SU-DHL-6 (cell line): ENCODE data around the gene NGF.

ENCODE experiments used
- H2AFZ ChIP-seq: fragments of 200-600 bp; sonication (generic); 2 replicates; pipeline ENCODE4 v1.6.1; 2014; ENCODE audit warnings: low read depth, mild to moderate bottlenecking, moderate library complexity, mixed read lengths, antibody characterized with exemption, low read length; ENCODE audit not compliant: severe bottlenecking
- H3F3A ChIP-seq: fragments of 200-600 bp; shearing (Covaris generic); 2 replicates; pipeline ENCODE4 v1.6.0; 2016; ENCODE audit warnings: antibody characterized with exemption, mild to moderate bottlenecking; ENCODE audit not compliant: insufficient read depth
- H3K27ac ChIP-seq: fragments of 200-600 bp; sonication (generic); 2 replicates; pipeline ENCODE4 v1.5.1; 2016; ENCODE audit warnings: low read depth, mild to moderate bottlenecking, low read length, moderate library complexity, mixed read lengths
- H3K27me3 ChIP-seq: fragments of 200-600 bp; sonication (generic), shearing (Covaris generic); 2 replicates; pipeline ENCODE4 v1.6.0; 2014; ENCODE audit warnings: mild to moderate bottlenecking, low read length
- H3K36me3 ChIP-seq: fragments of 200-600 bp; sonication (generic); 2 replicates; pipeline ENCODE4 v1.6.1; 2014; ENCODE audit warnings: mild to moderate bottlenecking, low read length, mixed read lengths
- H3K4me2 ChIP-seq: fragments of 300-600, 200-600 bp; shearing (Covaris generic), sonication (generic); 2 replicates; pipeline ENCODE4 v1.6.0; 2014; ENCODE audit warnings: low read length, low read depth, mild to moderate bottlenecking; ENCODE audit not compliant: poor library complexity, severe bottlenecking
- H3K4me3 ChIP-seq: fragments of 200-600 bp; sonication (generic); 2 replicates; pipeline ENCODE4 v1.5.1; 2014; ENCODE audit warnings: antibody characterized with exemption, low read length, mild to moderate bottlenecking, mixed read lengths; ENCODE audit not compliant: insufficient read depth, poor library complexity, severe bottlenecking
- H3K79me2 ChIP-seq: fragments of 200-600 bp; sonication (generic); 2 replicates; pipeline ENCODE4 v1.6.1; 2014; ENCODE audit warnings: mild to moderate bottlenecking, low read length, moderate library complexity; ENCODE audit not compliant: insufficient read depth
- H3K9ac ChIP-seq: fragments of 200-600 bp; sonication (generic); 2 replicates; pipeline ENCODE4 v1.7.0; 2014; ENCODE audit warnings: mild to moderate bottlenecking, low read length
- H3K9me2 ChIP-seq: fragments of 200-600 bp; sonication (generic); replicated peaks from 2 replicates; pipeline ENCODE4 v1.6.1; 2014; ENCODE audit warnings: low read length; ENCODE audit not compliant: insufficient read depth
- H3K9me3 ChIP-seq: fragments of 200-600 bp; sonication (generic); 2 replicates; pipeline ENCODE4 v1.6.1; 2014; ENCODE audit warnings: low read length, mixed read lengths; ENCODE audit not compliant: insufficient read depth
- H4K20me1 ChIP-seq: fragments of 200-600 bp; sonication (generic); 2 replicates; pipeline ENCODE4 v1.6.1; 2014; ENCODE audit warnings: low read depth, mild to moderate bottlenecking, antibody characterized with exemption, low read length, moderate library complexity, mixed read lengths
- CTCF ChIP-seq: fragments of 200-600 bp; sonication (generic); IDR thresholded peaks from one replicate; pipeline ENCODE4 v1.5.1; 2017; ENCODE audit warnings: antibody characterized with exemption, mild to moderate bottlenecking, low read length, moderate library complexity; ENCODE audit not compliant: insufficient read depth, poor library complexity, severe bottlenecking
- EZH2phosphoT487 ChIP-seq: fragments of 200-600 bp; sonication (generic), shearing (Covaris generic); conservative IDR thresholded peaks from 2 replicates; pipeline ENCODE4 v1.6.1; 2018; ENCODE audit warnings: mild to moderate bottlenecking, antibody characterized with exemption, low read length, moderate library complexity, mixed read lengths

Gene NGF

GRCh38 chr1:115332813-115333608 lies 5.0 kb downstream of the NGF start:
- H3K79me2 ChIP-seq, result no peaks in the 10 kb centered on the region

DNA sequence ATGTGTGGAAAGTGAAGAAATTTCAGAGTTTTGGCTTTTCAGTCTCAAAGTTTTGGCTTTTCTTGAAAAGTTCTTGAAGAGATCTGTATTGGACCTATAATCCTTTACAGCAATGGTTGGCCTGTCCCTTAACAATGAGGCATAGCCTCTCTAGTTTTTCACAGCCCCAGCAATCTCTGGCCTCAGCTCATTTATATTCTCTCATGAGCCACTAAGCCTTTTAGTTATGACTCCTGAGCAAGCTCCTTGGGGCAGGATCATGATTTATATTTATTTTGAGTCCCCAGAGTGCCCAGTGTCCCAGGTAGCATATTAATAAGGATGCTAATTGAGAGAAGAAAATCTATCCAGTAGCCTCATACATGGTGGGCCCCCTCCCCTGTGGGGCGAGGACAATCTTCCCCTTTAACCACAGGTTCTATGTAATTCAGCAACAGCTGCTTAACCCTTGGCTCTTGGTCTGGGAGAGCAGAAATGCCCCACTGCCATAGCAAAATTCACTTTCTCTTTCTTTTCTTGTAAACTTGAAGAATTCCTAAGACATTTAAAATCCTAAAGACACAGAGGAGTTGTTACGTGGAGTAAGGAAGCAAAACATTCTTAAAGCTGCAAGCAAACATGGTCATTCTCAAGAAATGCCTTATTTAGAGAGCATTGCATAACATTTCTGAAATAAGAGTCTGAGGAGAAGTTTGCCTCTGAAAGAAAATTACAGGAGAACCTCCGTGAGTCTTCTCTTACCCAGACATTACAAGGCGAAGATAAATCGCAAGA lies 6.3 kb downstream of the NGF start:
- Histone ChIP-seq H3K27ac (no peak overlapping the region), H3F3A (no peaks in the 10 kb centered on the region), H3K4me3 (no peak overlapping the region), H3K79me2 (no peaks in the 10 kb centered on the region), H3K4me2 (no peak overlapping the region), H3K36me3 (no peaks in the 10 kb centered on the region), H3K9me3 (no peaks in the 10 kb centered on the region), H3K9ac (no peak overlapping the region), H2AFZ (no peak overlapping the region), H3K9me2 (no peaks in the 10 kb centered on the region), H3K27me3 (no peaks in the 10 kb centered on the region), H4K20me1 (no peaks in the 10 kb centered on the region)
- TF ChIP-seq EZH2phosphoT487 (no peak), CTCF (no peak)

More at GRCh38 chr1:115332813-115333608, 5.0 kb downstream of the NGF start:
- no peak overlapping the region for H3K27ac ChIP-seq
- no peaks in the 10 kb centered on the region for H3F3A ChIP-seq
- no peak overlapping the region for H3K9ac ChIP-seq
- no peak overlapping the region for H3K4me2 ChIP-seq
- no peaks in the 10 kb centered on the region for H3K9me2 ChIP-seq
- H2AFZ ChIP-seq, result no peak overlapping the region
- H3K9me3 ChIP-seq, result no peaks in the 10 kb centered on the region
- H4K20me1 ChIP-seq, result no peaks in the 10 kb centered on the region
- TF ChIP-seq CTCF (no peak), EZH2phosphoT487 (no peak)
- H3K4me3 ChIP-seq, result no peak overlapping the region
- no peaks in the 10 kb centered on the region for H3K27me3 ChIP-seq
- H3K36me3 ChIP-seq, result no peaks in the 10 kb centered on the region

DNA sequence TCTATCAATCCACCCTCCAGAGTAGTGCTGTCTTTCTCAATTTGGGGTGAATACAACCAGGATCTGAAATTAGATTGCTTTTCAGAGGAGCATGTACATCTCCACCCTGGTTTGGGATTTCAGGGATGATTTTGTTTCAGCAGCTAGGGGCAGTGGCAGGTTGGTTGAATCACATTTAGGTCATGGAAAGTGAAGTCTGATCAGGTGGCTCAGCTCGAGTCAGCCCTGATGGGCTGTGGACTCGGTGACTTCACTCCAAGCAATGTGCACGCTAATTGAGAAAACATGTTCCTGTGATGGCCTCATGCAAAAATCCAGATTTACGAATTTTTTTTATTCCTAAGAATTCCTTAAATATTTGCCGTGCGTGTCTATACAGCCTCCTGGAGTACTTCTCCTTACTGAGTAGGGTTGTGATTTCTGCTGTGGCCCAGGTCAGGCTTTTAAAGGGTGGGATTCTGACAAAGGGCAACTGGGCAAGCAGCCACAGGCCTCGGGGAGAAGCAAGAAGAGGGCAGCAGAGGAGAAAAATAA lies 7.5 kb downstream of the NGF start:
- Histone ChIP-seq H4K20me1 (no peaks in the 10 kb centered on the region), H3K9ac (no peak overlapping the region), H3K27ac (no peak overlapping the region), H3K79me2 (no peaks in the 10 kb centered on the region), H3K36me3 (no peaks in the 10 kb centered on the region), H3F3A (no peaks in the 10 kb centered on the region), H3K4me2 (no peak overlapping the region), H2AFZ (no peak overlapping the region), H3K9me2 (no peaks in the 10 kb centered on the region), H3K4me3 (no peak overlapping the region), H3K27me3 (no peaks in the 10 kb centered on the region), H3K9me3 (no peaks in the 10 kb centered on the region)
- TF ChIP-seq CTCF, result no peak
- TF ChIP-seq EZH2phosphoT487, result no peak
